Testis (tissue), 2 donors: ENCODE measurements around the gene CFD.

Source experiments
- CTCF ChIP-seq, 3 experiments: fragments of 450-650 bp in 2 of 3; fragments of 200-600 bp in 1 of 3; sonication (generic) in 1 of 3; IDR thresholded peaks; one replicate each; pipeline ENCODE4 v1.5.1; 2016 to 2019; ENCODE audit warnings: antibody characterized with exemption in 3 of 3, mild to moderate bottlenecking in 2 of 3, moderate library complexity in 1 of 3
- POLR2A ChIP-seq: fragments of 450-650 bp; IDR thresholded peaks from one replicate; pipeline ENCODE4 v1.6.1; 2017; ENCODE audit warnings: antibody characterized with exemption, mild to moderate bottlenecking, moderate library complexity

- TF ChIP-seq POLR2A (no peak), CTCF (IDR thresholded peaks at IDR 0.05) (no peak)
Observed at GRCh38 chr19:883661-884211, 24.3 kb downstream of the CFD start.
